OCI-LY3 (cell line): ENCODE results near the gene BLM.
A peak's percentile ranks its signal among the peaks of the same experiment; 100 is the strongest.

ENCODE experiments used
- H2AFZ ChIP-seq: fragments of 200-600, 300-600 bp; shearing (Covaris generic); 2 replicates; pipeline ENCODE4 v1.6.0; 2014; ENCODE audit warnings: antibody characterized with exemption, low read depth, low read length
- H3K27ac ChIP-seq: fragments of 200-600, 300-600 bp; sonication (generic); 2 replicates; pipeline ENCODE4 v1.5.1; 2014; ENCODE audit warnings: mild to moderate bottlenecking, low read length, moderate library complexity, mixed read lengths
- H3K27me3 ChIP-seq: fragments of 200-600, 300-600 bp; sonication (generic); 2 replicates; pipeline ENCODE4 v1.6.1; 2014; ENCODE audit warnings: low read depth, low read length, mixed read lengths
- H3K36me3 ChIP-seq: fragments of 200-600, 300-600 bp; sonication (generic); replicated peaks from 2 replicates; pipeline ENCODE3; 2014; ENCODE audit warnings: low read depth, low read length, mixed read lengths
- H3K4me1 ChIP-seq: fragments of 300-600, 200-600 bp; sonication (generic); 2 replicates; pipeline ENCODE4 v1.6.1; 2014; ENCODE audit warnings: low read length, mixed read lengths
- H3K4me2 ChIP-seq: fragments of 200-600, 300-600 bp; sonication (generic); 2 replicates; pipeline ENCODE4 v1.6.1; 2014; ENCODE audit warnings: low read length, mixed read lengths
- H3K4me3 ChIP-seq: fragments of 300-600, 200-600 bp; sonication (generic); 2 replicates; pipeline ENCODE4 v1.5.1; 2014; ENCODE audit warnings: antibody characterized with exemption, mild to moderate bottlenecking, low read length, moderate library complexity
- H3K79me2 ChIP-seq: fragments of 300-600, 200-600 bp; shearing (Covaris generic); 2 replicates; pipeline ENCODE4 v1.6.1; 2014; ENCODE audit warnings: mild to moderate bottlenecking, low read length, mixed read lengths
- H3K9ac ChIP-seq: fragments of 300-600, 200-600 bp; shearing (Covaris generic); 2 replicates; pipeline ENCODE4 v1.6.0; 2014; ENCODE audit warnings: mild to moderate bottlenecking, low read length, moderate library complexity
- H3K9me3 ChIP-seq: fragments of 200-600, 300-600 bp; shearing (Covaris generic); 2 replicates; pipeline ENCODE4 v1.6.1; 2014; ENCODE audit warnings: low read length, mixed read lengths; ENCODE audit not compliant: insufficient read depth
- H4K20me1 ChIP-seq: fragments of 200-600, 300-600 bp; sonication (generic); 2 replicates; pipeline ENCODE4 v1.6.1; 2016; ENCODE audit warnings: low read length, mixed read lengths; ENCODE audit not compliant: insufficient read depth
- EZH2phosphoT487 ChIP-seq: fragments of 200-600 bp; shearing (Covaris generic); IDR thresholded peaks from 2 replicates; pipeline ENCODE4 v1.6.1; 2018; ENCODE audit warnings: antibody characterized with exemption, mixed run types, low read depth
- TF ChIP-seq, protein P1 (sequence below): fragments of 200-600, 300-600 bp; sonication (generic); IDR thresholded peaks from 2 replicates; pipeline ENCODE4 v1.5.1; 2014; ENCODE audit warnings: antibody characterized with exemption, low read length, low read depth

The BLM gene

DNA sequence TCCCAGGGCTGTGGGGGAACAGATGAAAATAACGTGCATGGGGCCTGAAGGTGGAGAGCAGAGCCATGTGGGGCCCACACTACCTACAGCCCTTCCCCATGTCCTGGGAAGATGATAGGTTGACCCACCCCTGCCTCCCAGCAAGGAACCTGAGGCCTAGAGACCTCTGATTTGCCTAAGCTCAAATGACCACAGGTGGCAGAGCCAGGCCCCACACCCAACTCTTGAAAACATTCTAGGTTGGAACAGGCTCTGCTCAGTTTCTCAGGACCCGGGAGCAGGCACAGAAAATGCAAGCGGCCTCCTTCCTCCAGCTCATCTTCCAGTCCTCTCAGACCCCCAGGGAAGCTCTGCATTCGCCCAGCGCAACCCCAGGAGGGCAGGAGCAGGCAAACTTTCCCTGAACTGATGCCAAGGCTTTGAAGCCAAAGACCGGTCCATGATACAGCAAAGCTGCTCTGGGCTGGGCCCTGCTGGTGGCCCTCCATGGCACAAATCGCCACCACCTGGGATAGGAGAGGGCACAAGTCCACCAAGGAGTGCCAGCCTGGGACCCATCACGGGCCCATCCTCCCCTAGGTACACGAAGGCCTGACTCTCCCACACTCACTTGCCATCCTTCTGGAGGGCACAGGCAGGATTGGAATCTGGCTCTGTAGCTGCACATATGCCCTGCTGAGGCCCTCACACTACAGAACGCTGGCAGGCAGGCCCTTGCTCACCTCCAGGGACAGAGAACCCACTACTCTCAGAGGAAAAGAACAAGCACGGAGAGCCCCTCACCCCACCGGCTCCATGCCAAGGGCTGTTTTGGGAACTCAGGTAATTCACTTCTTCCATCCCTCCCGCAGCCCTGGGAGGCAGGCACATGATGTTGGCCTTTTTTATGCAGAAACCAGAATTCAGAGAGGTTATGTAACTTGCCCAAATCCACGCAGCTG is 100.2 kb downstream of the BLM start:
- Histone ChIP-seq H4K20me1 (no peaks in the 10 kb centered on the region), H3K4me3 (no peak overlapping the region), H3K79me2 (no peaks in the 10 kb centered on the region), H3K9ac (no peak overlapping the region), H3K36me3 (peaks cover 17% of the 10 kb centered on the region), H3K27ac (no peak overlapping the region), H3K4me1 (no peaks in the 10 kb centered on the region), H3K4me2 (no peak overlapping the region), H3K9me3 (no peaks in the 10 kb centered on the region), H3K27me3 (no peaks in the 10 kb centered on the region), H2AFZ (no peak overlapping the region)
- TF ChIP-seq, protein P1, sequence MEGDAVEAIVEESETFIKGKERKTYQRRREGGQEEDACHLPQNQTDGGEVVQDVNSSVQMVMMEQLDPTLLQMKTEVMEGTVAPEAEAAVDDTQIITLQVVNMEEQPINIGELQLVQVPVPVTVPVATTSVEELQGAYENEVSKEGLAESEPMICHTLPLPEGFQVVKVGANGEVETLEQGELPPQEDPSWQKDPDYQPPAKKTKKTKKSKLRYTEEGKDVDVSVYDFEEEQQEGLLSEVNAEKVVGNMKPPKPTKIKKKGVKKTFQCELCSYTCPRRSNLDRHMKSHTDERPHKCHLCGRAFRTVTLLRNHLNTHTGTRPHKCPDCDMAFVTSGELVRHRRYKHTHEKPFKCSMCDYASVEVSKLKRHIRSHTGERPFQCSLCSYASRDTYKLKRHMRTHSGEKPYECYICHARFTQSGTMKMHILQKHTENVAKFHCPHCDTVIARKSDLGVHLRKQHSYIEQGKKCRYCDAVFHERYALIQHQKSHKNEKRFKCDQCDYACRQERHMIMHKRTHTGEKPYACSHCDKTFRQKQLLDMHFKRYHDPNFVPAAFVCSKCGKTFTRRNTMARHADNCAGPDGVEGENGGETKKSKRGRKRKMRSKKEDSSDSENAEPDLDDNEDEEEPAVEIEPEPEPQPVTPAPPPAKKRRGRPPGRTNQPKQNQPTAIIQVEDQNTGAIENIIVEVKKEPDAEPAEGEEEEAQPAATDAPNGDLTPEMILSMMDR = no peak
- TF ChIP-seq EZH2phosphoT487 = no peak

GRCh38 chr15:90818251-90819210 is 101.4 kb downstream of the BLM start:
- Histone ChIP-seq H3K4me2 (peak overlapping the region; percentile 10; the same call in 1 of the 2 replicates), H3K27ac (no peak overlapping the region), H3K4me1 (no peaks in the 10 kb centered on the region), H4K20me1 (no peaks in the 10 kb centered on the region), H3K36me3 (peaks cover 10% of the 10 kb centered on the region), H2AFZ (no peak overlapping the region), H3K79me2 (no peaks in the 10 kb centered on the region), H3K9ac (no peak overlapping the region), H3K4me3 (no peak overlapping the region), H3K27me3 (no peaks in the 10 kb centered on the region; the same call in 1 of the 2 replicates), H3K9me3 (no peaks in the 10 kb centered on the region)
- TF ChIP-seq, protein P1 = peak; percentile 31
- TF ChIP-seq EZH2phosphoT487 = no peak

GRCh38 chr15:90819390-90819789 is 102.2 kb downstream of the BLM start:
- no peak overlapping the region for H3K9ac ChIP-seq
- no peak for TF ChIP-seq EZH2phosphoT487
- TF ChIP-seq, protein P1 = no peak
- H3K4me2 ChIP-seq = no peak overlapping the region
- no peaks in the 10 kb centered on the region for H4K20me1 ChIP-seq
- H3K79me2 ChIP-seq = no peaks in the 10 kb centered on the region
- peaks cover 7% of the 10 kb centered on the region for H3K36me3 ChIP-seq
- H3K4me1 ChIP-seq = no peaks in the 10 kb centered on the region
- H3K4me3 ChIP-seq = no peak overlapping the region
- H3K9me3 ChIP-seq = no peaks in the 10 kb centered on the region
- no peak overlapping the region for H3K27ac ChIP-seq
- H2AFZ ChIP-seq = no peak overlapping the region
- H3K27me3 ChIP-seq = peaks cover 4% of the 10 kb centered on the region; the same call in 1 of the 2 replicates
